Astrocyte (in vitro differentiated cells and primary cell): Measurements from ENCODE around the gene TCP11L1. TPM values are rescaled to one million over a fixed set of nuclear protein-coding genes. Genes with fewer than 3 reads are reported as not detected.

ENCODE experiments used
- DNase-seq: peaks from one replicate; pipeline ENCODE4 v3.0.0-alpha.2; 2010; ENCODE audit warnings: low read depth
- FAIRE-seq: peaks from 2 replicates; lab custom pipeline; 2011; peaks lifted over from hg19 to GRCh38; lab: Jason Lieb, UNC
- H2AFZ ChIP-seq: 2 replicates; pipeline ENCODE4 v1.6.0; 2012; ENCODE audit warnings: low read depth, low read length, inconsistent platforms
- H3K27ac ChIP-seq: 2 replicates; pipeline ENCODE4 v1.5.1; 2011; ENCODE audit warnings: low read depth, low read length, inconsistent platforms
- H3K27me3 ChIP-seq: 2 replicates; pipeline ENCODE4 v1.6.0; 2011; ENCODE audit warnings: low read length, inconsistent platforms; ENCODE audit not compliant: insufficient read depth
- H3K36me3 ChIP-seq: 2 replicates; pipeline ENCODE4 v1.5.1; 2011; ENCODE audit warnings: low read length, inconsistent platforms; ENCODE audit not compliant: insufficient read depth
- H3K4me1 ChIP-seq: 2 replicates; pipeline ENCODE4 v1.5.1; 2011; ENCODE audit warnings: low read length, inconsistent platforms; ENCODE audit not compliant: insufficient read depth
- H3K4me2 ChIP-seq: 2 replicates; pipeline ENCODE4 v1.6.0; 2012; ENCODE audit warnings: low read length, inconsistent platforms
- H3K4me3 ChIP-seq: 2 replicates; pipeline ENCODE4 v1.5.1; 2011; ENCODE audit warnings: low read depth, mild to moderate bottlenecking, low read length, inconsistent platforms; ENCODE audit not compliant: insufficient read depth
- H3K79me2 ChIP-seq: 2 replicates; pipeline ENCODE4 v1.6.0; 2012; ENCODE audit warnings: mild to moderate bottlenecking, low read length, inconsistent platforms; ENCODE audit not compliant: insufficient read depth
- H3K9ac ChIP-seq: 2 replicates; pipeline ENCODE4 v1.6.0; 2012; ENCODE audit warnings: mild to moderate bottlenecking, low read length, inconsistent platforms
- H3K9me3 ChIP-seq: 2 replicates; pipeline ENCODE4 v1.5.1; 2012; ENCODE audit warnings: low read depth, mild to moderate bottlenecking, low read length, inconsistent platforms; ENCODE audit not compliant: insufficient read depth
- H4K20me1 ChIP-seq: 2 replicates; pipeline ENCODE4 v1.6.0; 2012; ENCODE audit warnings: low read length, inconsistent platforms; ENCODE audit not compliant: insufficient read depth
- H3K27ac Mint-ChIP-seq: one replicate; pipeline ENCODE4 v1.8.0; 2021; ENCODE audit warnings: mild to moderate bottlenecking, mixed read lengths; ENCODE audit not compliant: unreplicated experiment
- H3K27me3 Mint-ChIP-seq: one replicate; pipeline ENCODE4 v1.8.0; 2021; ENCODE audit warnings: low read depth, mixed read lengths; ENCODE audit not compliant: unreplicated experiment
- H3K36me3 Mint-ChIP-seq: one replicate; pipeline ENCODE4 v1.8.0; 2021; ENCODE audit warnings: low read depth, mixed read lengths; ENCODE audit not compliant: unreplicated experiment
- H3K4me1 Mint-ChIP-seq: one replicate; pipeline ENCODE4 v1.8.0; 2021; ENCODE audit warnings: low read depth, mixed read lengths; ENCODE audit not compliant: unreplicated experiment
- H3K4me3 Mint-ChIP-seq: one replicate; pipeline ENCODE4 v1.8.0; 2021; ENCODE audit warnings: mild to moderate bottlenecking, moderate library complexity, mixed read lengths; ENCODE audit not compliant: unreplicated experiment
- H3K9me3 Mint-ChIP-seq: one replicate; pipeline ENCODE4 v1.8.0; 2021; ENCODE audit warnings: mild to moderate bottlenecking, mixed read lengths; ENCODE audit not compliant: unreplicated experiment
- EZH2 ChIP-seq: IDR thresholded peaks from 2 replicates; pipeline ENCODE4 v1.6.1; 2012; ENCODE audit warnings: mild to moderate bottlenecking, low read length, inconsistent platforms; ENCODE audit not compliant: insufficient read depth
- total RNA-seq: library from RNA; stranded (reverse); gene quantifications from 2 replicates; pipeline ENCODE4 v1.2.1, GENCODE V29; 2021
- TF ChIP-seq, protein P1 (sequence below): IDR thresholded peaks from 2 replicates; pipeline ENCODE4 v1.5.1; 2011; ENCODE audit warnings: low read depth, mild to moderate bottlenecking, inconsistent platforms, low read length, moderate library complexity; ENCODE audit not compliant: insufficient read depth

TCP11L1 gene
- total RNA-seq, 1 donor from 2014 or later: 28.8 TPM

DNA sequence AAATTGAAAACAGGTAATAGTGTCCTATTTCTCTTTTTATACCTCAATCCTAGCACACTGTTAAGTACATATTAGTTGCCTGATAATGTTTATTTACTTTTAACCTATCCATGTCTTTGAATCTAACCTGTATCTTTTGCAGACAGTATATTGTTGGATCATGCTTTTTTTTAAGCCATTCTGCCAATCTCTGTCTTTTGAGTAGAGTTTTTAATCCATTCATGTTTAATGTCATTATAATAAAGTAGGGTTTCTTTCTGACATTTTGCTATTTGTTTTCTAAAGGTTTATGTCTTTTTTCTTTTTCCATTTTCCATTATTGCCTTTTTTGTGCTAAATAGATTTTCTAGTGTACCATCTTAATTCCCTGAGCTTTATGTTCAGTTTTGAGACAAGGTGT is 47.5 kb upstream of the TCP11L1 start:
- peaks cover 3% of the 10 kb centered on the region for H3K36me3 Mint-ChIP-seq
- H3K4me2 ChIP-seq: no peak overlapping the region
- H3K9me3 ChIP-seq: no peaks in the 10 kb centered on the region
- no peaks in the 10 kb centered on the region for H3K4me1 ChIP-seq
- H3K4me1 Mint-ChIP-seq: no peaks in the 10 kb centered on the region
- H3K9me3 Mint-ChIP-seq: peaks cover 12% of the 10 kb centered on the region
- TF ChIP-seq EZH2: no peak
- TF ChIP-seq, protein P1, sequence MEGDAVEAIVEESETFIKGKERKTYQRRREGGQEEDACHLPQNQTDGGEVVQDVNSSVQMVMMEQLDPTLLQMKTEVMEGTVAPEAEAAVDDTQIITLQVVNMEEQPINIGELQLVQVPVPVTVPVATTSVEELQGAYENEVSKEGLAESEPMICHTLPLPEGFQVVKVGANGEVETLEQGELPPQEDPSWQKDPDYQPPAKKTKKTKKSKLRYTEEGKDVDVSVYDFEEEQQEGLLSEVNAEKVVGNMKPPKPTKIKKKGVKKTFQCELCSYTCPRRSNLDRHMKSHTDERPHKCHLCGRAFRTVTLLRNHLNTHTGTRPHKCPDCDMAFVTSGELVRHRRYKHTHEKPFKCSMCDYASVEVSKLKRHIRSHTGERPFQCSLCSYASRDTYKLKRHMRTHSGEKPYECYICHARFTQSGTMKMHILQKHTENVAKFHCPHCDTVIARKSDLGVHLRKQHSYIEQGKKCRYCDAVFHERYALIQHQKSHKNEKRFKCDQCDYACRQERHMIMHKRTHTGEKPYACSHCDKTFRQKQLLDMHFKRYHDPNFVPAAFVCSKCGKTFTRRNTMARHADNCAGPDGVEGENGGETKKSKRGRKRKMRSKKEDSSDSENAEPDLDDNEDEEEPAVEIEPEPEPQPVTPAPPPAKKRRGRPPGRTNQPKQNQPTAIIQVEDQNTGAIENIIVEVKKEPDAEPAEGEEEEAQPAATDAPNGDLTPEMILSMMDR: no peak
- no peak overlapping the region for H3K27ac ChIP-seq
- H3K27me3 ChIP-seq: peaks cover 2% of the 10 kb centered on the region
- no peak overlapping the region for H3K4me3 ChIP-seq
- H3K27ac Mint-ChIP-seq: no peak overlapping the region
- H4K20me1 ChIP-seq: no peaks in the 10 kb centered on the region
- no peak overlapping the region for H3K9ac ChIP-seq
- H3K79me2 ChIP-seq: no peaks in the 10 kb centered on the region
- no peaks in the 10 kb centered on the region for H3K36me3 ChIP-seq
- H2AFZ ChIP-seq: no peak overlapping the region
- FAIRE-seq: no peak
- H3K27me3 Mint-ChIP-seq: no peaks in the 10 kb centered on the region
- DNase-seq: no peak
- H3K4me3 Mint-ChIP-seq: no peak overlapping the region

DNA sequence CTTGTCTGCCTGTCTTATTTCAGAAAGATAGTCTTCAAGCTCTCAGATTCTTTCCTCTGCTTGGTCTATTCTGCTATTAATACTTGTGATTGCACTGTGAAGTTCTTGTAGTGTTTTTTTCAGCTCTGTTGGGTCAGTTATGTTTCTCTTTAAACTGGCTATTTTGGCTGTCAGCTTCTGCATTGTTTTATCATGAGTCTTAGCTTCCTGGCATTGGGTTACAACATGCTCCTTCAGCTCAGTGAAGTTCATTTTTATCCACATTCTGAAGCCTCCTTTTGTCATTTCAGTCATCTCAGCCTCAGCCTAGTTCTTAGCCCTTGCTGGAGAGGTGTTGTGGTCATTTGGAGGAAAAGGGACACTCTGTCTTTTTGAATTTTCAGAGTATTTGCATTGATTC is 39.2 kb upstream of the TCP11L1 start:
- H3K9ac ChIP-seq: no peak overlapping the region
- H3K4me3 Mint-ChIP-seq: no peak overlapping the region
- no peak overlapping the region for H3K4me3 ChIP-seq
- peaks cover 12% of the 10 kb centered on the region for H3K4me1 ChIP-seq
- no peak overlapping the region for H3K27ac ChIP-seq
- H3K4me1 Mint-ChIP-seq: peaks cover 16% of the 10 kb centered on the region
- DNase-seq (peak; percentile 87), FAIRE-seq (peak; percentile 86)
- H3K27me3 ChIP-seq: peaks cover 2% of the 10 kb centered on the region
- H3K79me2 ChIP-seq: no peaks in the 10 kb centered on the region
- H3K36me3 ChIP-seq: no peaks in the 10 kb centered on the region
- peak overlapping the region; percentile 59 for H3K27ac Mint-ChIP-seq
- H3K9me3 ChIP-seq: no peaks in the 10 kb centered on the region
- peaks cover 17% of the 10 kb centered on the region for H3K9me3 Mint-ChIP-seq
- H2AFZ ChIP-seq: peak overlapping the region; percentile 50
- peak overlapping the region; percentile 66 for H3K4me2 ChIP-seq
- TF ChIP-seq EZH2: no peak
- TF ChIP-seq, protein P1: no peak
- no peaks in the 10 kb centered on the region for H3K36me3 Mint-ChIP-seq
- no peaks in the 10 kb centered on the region for H4K20me1 ChIP-seq
- H3K27me3 Mint-ChIP-seq: no peaks in the 10 kb centered on the region

DNA sequence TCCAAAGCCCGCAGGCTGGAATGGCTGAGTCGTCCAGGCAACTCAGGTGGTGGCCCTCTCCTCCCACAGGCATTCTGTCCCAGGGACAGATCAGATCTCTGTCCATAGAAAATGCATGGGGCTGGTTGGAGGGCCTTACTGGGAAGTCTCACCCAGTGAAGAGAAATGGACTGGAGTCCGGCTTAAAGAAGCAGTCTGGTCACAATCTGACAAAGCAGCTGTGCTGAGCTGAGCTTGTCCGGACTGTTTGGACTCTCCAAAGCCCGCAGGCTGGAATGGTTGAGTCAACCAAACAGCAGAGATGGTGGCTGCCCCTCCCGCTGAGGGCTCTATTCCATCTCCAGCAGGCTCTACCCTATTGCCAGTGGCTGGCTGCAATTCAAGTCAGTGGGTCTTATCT is 38.1 kb upstream of the TCP11L1 start:
- no peak overlapping the region for H2AFZ ChIP-seq
- DNase-seq: no peak
- no peaks in the 10 kb centered on the region for H3K79me2 ChIP-seq

More for the DNA sequence above, 38.1 kb upstream of the TCP11L1 start:
- Histone ChIP-seq H3K4me2 (no peak overlapping the region), H3K36me3 (no peaks in the 10 kb centered on the region), H3K27me3 (peaks cover 2% of the 10 kb centered on the region), H3K4me1 (peaks cover 12% of the 10 kb centered on the region), H3K27ac (no peak overlapping the region), H3K9me3 (no peaks in the 10 kb centered on the region), H4K20me1 (no peaks in the 10 kb centered on the region), H3K4me3 (no peak overlapping the region), H3K9ac (no peak overlapping the region)
- H3K27ac Mint-ChIP-seq: no peak overlapping the region
- peaks cover 16% of the 10 kb centered on the region for H3K4me1 Mint-ChIP-seq
- H3K9me3 Mint-ChIP-seq: peaks cover 20% of the 10 kb centered on the region
- TF ChIP-seq, protein P1: no peak
- no peak for TF ChIP-seq EZH2
- H3K36me3 Mint-ChIP-seq: no peaks in the 10 kb centered on the region
- no peak for FAIRE-seq
- no peak overlapping the region for H3K4me3 Mint-ChIP-seq
- H3K27me3 Mint-ChIP-seq: no peaks in the 10 kb centered on the region
